HG03280 (cell line): Measurements from ENCODE around the gene DAB1.
"Not testable (repeated sequence)": the region's sequence is repeated elsewhere in the genome, so short reads cannot be mapped to it uniquely, and the experiment has no call there.

Experiments
- ATAC-seq: cut with Tn5 transposase; IDR thresholded peaks from one replicate; pipeline ENCODE4 v1.9.1; 2021; ENCODE audit warnings: mild to moderate bottlenecking, moderate library complexity; ENCODE audit not compliant: unreplicated experiment

The DAB1 gene

DNA sequence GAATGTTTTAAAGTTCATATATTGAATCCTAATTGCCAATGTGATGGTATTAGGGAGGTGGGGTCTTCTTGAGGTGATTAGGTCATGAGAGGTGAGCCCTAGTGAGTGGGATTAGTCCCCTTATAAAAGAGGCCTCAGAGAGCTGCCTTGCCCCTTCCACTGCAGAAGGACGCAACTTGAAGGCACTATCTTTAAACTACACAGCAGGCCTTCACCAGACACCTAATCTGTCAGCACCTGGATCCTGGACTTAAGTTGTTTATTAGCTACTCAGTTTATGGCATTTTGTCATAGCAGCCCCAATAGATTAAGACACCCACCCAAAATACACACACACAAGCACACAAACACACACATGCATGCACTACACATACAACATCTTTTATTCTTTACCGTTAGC lies 61.4 kb downstream of the DAB1 start:
- ATAC-seq = no peak

DNA sequence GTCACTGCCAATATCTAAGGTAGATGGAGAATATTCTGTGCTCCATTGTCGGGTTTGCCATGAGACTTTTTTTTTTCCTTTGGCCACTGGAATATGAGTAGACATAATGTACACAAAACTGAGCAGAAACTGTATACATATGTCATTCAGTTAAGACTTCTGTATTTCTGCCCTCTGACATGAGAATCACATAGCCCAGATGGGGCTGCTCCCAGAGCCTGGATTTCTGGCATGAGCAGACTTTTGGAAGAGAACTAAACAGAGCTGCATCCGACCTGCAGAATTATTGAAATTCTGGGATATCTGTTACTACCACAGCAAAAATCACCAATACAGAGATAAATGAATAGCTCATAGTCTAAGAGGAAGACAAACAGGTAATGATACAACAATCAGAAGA lies 62.3 kb downstream of the DAB1 start:
- no peak for ATAC-seq

DNA sequence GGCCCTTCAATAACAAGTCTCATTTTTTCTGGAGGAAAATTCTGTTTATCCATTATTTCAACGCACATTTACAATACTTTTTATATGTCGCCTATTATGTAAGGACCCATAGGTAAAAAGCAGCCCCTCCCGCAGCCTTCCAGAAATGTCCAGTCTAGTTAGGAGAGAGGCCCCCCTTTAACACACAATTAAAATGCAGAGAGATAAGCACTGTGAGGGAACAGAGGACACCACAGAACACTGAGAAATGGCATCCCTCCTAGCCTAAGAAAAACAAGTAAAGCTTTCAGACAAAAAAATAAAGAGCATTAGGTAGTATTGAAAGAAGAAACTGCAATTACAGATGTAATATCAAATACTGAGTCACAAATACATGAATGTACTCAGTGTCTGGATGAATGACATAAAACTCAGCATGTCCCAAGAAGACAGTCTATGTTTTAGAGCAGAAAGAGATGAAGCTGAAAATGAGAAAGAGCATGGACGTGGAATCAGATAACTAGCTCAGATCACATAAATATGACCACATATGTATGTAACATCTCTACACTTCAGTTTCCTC lies 62.9 kb downstream of the DAB1 start:
- ATAC-seq = no peak

DNA sequence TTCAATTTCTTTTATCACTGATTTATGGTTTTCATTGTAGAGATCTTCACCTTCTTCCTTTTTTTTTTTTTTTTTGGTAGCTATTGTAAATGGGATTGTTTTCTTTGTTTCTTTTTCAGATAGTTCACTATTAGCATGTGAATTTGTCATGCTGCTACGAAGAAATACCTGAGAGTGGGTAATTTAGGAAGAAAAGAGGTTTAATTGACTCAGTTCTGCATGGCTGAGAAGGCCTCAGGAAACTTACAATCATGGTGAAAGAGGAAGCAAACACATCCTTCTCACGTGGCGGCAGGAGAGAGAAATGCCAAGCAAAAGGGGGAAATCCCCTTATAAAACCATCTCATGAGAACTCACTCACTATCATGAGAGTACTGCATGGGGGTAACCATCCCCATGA lies 66.4 kb downstream of the DAB1 start:
- no peak for ATAC-seq

DNA sequence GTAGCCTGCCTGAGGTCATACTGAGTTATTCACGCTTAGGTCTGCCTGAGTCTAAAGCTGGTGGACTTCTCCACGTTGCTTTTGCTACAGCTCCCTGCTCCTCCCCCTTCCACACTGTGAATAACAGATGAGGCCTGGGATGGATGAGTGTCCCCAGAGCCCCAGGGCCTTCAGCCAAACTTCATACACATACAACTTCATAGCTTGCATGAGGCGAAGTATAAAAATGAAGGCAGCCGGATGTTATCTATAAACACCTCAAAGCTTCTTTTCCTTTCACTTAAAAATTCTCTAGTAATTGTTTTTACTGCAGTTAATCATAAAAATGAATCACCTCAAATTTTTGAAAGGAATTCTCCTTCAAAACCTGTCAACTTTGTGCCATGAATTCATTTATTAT lies 70.2 kb downstream of the DAB1 start:
- no peak for ATAC-seq

DNA sequence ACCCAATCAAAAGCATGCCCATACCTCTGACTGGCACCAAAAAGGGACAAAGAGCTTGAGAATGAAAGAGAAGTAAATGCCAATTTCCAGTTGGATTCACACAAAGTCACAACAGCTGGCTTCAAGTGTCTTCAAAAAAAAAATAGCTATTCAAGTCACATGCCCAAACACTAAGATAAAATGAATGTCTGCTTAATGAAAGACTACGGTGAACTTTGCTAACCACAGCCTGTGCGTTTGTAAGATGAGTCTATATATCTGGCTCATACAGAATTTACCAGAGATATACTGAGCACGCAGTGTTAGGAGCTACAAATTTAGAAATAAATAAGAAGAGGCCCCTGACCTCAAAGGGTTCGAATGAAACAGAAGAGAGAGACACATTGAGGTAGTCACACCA lies 73.2 kb downstream of the DAB1 start:
- ATAC-seq = no peak

DNA sequence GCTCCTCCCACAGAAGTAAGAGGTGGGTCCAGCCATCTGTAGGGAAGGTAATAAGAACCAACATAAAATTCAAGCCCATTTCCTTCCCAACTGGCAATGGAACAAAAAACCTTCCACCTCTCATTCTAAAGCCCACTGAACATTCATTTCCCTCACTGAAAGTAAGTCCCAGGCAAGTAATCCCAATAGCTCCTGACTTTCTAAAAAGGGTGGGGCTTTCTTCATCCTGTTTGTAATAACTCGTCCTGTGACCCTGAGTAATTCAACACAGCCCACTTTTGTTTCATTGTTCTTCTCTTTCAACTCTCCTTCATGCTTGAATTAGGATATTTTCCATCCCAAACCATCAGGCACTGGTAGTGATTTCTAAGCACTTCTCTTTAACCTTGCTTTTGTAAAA lies 74.9 kb downstream of the DAB1 start:
- ATAC-seq = no peak

DNA sequence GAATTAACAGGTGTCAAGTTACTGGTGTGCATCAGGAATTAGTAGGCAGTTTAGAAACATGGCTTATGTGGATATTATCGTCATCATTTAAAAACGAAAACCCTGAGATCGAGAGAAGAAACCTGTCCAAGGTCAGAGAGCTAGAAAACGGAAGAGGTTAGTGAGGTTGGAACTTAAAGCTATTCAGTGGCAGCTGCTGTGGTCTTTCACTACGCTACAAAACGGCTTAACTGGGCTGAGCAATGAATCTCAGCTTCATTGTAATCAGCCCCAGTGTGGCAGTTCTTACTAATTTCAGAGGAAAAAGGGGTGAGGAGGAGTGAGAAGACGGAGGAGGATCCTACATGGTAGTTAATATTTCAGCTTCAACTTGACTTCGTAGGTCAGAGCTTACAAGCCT lies 77.9 kb downstream of the DAB1 start:
- ATAC-seq = no peak

DNA sequence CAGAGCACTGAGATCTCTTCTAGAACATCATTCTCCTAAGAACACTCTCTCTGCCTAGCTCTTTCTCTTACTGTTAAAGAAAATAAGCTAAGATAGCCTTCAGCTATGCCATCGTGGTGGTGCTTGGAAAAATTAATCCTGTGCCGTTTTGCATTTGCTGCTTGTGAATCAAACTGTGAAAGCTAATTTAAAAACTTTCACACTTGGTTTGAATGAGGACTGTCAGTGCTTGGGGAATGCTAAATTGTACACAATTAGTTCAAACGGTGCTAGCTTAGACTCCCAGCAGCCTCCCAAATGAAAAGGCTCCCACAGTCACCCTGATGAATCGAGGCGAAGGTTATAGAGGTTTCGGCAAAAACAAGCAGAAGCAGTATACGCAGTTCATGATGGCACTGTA lies 79.6 kb downstream of the DAB1 start:
- no peak for ATAC-seq

DNA sequence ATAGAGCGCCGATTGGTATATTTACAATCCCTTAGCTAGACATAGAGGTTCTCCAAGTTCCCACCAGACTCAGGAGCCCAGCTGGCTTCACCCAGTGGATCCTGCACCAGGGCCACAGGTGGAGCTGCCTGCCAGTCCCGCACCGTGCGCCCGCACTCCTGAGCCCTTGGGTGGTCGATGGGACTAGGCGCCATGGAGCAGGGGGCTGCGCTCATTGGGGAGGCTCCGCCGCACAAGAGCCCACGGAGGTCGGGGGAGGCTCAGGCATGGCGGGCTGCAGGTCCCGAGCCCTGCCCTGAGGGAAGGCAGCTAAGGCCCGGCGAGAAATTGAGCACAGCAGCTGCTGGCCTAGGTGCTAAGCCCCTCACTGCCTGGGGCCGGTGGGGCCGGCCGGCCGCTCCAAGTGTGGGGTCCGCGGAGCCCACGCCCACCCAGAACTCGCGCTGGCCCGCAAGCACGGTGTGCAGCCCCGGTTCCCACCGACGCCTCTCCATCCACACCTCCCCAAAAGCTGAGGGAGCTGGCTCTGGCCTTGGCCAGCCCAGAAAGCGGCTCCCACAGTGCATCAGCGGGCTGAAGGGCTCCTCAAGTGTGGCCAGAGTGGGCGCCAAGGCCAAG lies 80.5 kb downstream of the DAB1 start:
- ATAC-seq = not testable (repeated sequence)

DNA sequence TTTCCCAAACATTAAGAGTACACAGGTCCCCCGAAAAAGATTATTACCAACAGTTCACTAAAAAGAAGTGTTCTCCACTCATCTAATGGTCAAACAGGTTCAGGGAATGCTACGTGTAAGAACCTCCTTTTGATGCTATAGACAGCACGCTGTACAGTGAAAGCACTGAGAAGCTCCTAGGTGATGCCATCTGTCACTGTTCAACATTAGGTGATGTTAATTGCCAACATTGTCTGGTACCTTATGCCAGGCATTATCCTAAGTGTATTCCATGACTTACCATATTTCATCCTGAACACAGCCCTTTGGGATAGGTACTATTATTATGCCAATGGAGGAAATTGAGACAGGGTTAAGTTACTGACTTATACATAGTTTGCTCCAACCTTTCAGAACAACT lies 82.1 kb downstream of the DAB1 start:
- no peak for ATAC-seq

DNA sequence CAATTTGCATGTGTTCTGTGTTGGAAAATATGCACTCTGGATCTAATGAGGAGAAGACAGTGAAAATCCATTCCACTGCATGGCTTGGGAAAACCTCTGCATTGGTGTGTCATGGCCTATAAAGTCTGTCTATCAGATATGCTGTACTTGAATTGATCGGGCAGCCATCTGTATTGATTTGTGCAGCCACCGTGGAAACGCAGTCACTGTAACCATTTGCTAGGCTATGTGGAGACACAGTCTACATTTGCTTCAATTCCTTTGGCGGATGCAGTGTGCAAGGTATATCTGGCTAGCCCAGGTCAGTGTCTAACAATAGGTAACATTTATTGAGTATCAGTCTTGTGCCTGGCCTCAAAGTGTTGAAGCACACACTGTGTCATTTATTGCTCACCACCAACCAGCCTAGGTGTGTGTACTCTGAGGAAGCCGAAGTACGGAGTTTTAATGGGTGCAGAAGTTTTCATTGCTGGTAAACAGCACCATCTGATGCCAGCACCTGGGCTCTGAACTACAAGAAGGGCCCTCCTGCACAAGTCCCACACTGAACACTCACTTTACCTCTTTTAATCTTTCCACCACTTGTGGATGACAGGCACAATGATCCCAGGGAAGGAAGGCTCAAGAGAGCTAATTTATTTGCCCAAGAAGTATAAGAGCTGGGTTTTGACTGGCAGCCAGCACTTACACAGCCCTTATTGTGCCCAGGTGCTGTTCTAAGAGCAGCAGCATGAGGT lies 83.4 kb downstream of the DAB1 start:
- no peak for ATAC-seq

DNA sequence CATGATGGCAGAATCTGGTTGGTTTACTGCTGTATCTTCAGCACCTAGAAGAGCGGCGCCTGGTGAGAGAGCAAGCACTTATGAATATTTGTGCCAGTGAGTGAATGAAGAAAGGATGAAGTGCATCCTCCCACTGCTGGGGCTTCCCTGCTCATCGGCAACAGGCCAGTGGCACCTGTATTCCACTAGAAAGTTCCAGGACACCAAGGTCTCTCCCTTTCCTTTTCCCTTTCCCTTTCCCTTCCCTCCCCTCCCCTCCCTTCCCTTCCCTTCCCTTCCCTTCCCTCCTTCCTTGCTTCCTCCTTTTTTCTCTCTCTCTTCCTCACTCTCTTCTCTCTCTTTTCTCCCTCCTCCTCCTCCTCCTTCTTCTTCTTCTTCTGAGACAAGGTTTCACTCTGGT lies 86.2 kb downstream of the DAB1 start:
- ATAC-seq = no peak

DNA sequence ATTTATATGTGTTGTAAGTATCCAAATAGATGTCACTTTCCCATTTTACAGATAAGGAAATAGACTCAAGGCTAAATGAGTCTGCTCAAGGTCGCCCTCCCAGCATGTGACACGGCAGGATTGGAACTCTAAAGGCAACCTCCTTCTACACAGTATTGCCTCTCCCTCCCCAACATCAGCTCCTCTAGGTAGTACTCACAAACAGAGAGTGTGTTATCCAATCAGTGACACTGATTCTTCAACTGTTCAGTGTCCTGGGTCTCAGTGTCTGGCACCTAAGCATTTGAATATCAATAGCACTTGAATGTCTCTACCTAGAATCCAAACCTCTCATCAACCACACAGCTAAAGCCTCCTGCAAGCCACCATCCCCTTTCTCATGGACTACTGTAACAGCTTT lies 87.1 kb downstream of the DAB1 start:
- ATAC-seq = no peak

DNA sequence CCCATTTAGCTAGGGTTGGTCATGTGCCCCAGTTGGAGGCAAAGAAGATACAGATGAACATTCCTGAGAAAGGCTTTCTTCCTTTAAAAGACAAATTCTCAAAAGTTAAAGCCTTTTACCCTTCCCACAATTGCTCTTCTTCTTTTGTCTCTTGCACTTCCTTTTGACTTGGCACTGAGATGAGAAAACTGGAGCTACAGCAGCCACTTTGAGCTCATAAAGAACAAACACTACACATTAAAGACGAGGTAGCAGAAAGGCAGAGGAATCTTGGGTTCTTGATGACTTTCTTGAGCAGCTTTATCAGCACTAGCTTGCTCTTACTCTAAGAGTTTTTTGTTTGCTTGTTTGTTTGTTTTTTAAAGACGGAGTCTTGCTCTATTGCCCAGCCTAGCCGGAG lies 92.2 kb downstream of the DAB1 start:
- ATAC-seq = no peak

DNA sequence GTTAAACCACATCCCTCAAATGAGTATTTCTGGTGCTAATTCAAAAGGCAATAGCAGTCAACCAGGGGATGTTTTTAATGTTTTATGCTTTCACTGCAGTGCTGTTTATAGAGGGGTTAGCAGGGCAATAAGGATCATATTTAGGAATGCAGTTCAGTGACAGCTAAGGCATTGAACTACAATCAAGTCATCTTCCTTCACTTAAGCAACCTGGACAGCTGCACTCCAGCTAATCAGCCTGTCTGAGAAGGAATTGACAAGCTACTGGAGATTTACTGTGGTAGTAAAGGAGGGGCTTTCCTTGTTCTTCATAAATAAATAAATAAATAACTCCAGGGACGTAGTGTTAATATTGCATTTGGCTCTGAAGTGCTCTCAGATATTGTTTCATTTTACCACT lies 93.9 kb downstream of the DAB1 start:
- ATAC-seq = no peak

DNA sequence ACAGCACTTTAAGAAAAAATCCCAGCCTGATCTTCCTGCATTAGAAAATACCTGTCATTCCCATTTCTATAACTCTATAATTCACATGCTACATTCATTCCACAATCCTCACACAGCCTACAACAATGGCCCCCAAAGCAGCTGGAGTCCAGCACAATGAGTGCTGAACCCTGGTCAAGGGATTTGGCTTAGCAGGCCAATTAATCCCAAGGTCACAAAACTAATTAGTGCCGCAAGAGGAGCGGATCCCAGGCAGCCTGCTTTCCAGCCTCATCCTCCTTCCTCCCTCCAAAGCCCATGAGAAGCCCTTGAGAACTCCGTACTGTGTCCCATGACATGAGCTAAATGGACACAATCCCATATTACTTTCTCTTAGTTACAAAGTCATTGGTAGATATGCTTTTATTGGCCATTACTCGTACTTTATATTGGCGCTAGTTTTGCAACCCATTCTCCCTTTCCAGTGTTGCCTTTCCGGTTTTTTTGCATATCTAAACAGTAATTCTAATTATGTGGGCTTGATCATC lies 94.8 kb downstream of the DAB1 start:
- ATAC-seq = no peak

DNA sequence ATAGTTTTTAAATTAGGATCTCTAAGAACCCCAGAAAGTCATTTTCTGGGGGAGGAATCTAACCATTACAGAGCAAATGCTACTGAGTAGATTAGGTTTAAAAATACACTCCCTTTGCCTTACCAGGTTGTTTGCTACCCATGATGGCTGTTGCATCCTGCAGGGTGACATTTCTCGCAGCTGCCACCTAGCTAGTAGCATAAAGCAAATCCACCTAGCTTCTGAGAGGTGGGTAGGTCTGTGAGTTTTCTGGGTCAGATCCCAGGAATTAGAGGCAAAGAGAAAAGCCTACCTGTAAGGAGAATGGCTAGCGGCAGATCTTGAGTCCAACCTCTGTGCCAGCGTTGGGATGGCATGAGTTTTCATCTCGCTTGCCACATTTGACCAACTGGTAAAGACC lies 95.9 kb downstream of the DAB1 start:
- no peak for ATAC-seq

DNA sequence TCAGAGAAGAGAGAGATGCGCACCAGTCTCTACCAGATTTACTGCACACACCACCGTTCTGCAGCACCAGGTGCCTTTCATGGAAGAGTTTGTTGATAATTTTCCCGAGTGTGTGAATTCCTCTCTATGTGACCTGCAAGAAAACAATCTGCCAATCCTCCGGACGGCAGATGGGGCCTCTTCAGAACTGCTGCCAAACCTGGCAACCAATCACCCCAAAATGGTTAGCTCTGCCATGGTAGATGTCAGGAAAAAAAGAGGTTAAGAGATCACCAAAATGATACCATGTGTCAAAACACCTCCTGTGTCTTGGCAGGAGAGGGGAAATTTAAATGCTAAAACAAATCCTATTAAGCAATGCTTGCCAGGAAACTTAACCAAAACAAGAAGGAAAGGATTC lies 96.5 kb downstream of the DAB1 start:
- no peak for ATAC-seq

DNA sequence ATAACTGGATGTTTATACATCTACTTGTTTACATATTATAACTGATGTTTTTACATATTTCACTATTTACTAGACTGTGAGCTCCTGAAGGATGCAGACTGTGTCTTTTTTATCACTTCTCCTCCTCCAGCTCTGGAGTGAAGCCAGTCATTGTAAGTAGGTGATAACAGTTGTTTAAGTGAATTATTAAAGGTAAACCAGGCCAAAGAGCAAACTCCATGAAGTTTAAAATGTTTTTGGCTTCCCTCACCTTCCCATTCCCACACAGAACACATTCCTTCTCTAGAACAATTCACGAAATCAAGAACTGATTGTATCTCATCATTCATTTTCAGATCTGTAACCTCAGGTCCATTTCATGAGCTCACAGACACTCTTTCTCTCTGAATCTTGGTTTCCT lies 98.3 kb downstream of the DAB1 start:
- no peak for ATAC-seq

DNA sequence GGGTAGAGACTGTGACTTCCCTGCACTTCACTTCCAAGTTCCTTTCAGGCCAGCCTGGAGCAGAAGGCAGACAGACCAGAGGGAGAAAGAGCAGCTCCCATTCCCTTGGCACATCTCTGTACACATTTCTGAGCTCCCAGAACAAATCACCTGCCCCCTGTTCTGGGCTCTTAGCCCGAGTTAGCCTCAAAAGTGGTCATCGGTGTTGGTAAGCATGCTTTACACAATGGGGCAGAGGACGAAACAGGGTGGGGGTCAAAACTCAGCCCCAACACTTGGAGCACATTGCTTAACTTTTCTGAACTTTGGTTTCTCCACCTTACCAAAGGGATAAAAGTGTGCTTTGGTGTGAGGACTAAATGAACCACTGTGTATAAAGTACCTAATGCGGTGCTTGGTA lies 98.7 kb downstream of the DAB1 start:
- no peak for ATAC-seq

DNA sequence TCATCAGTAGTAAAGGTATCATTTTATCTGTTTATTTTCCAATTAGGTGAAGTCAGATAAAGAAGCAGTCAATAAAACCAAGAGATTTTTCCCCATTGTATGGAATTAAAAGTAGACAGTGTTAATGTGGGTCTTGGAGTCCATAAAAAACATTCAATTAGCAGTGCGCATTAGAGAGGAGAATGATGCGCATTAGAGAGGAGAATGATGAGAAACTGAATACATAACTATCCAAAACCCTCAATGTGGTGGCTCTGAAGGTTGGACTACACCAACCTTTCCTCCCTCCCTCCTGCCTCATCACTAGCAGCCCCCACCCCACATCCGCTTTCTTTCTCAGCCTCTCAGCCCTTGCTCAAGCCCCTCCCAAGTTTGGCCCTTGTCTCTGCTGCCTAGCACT lies 99.5 kb downstream of the DAB1 start:
- ATAC-seq = no peak
